ENCODE data around the gene SURF2. TPM values are rescaled to one million over a fixed set of nuclear protein-coding genes. Genes with fewer than 3 reads are reported as not detected.

Gene SURF2
- total and polyA plus RNA-seq, 4 donors: 11.7 to 50.1 (median 27.2) TPM

DNA sequence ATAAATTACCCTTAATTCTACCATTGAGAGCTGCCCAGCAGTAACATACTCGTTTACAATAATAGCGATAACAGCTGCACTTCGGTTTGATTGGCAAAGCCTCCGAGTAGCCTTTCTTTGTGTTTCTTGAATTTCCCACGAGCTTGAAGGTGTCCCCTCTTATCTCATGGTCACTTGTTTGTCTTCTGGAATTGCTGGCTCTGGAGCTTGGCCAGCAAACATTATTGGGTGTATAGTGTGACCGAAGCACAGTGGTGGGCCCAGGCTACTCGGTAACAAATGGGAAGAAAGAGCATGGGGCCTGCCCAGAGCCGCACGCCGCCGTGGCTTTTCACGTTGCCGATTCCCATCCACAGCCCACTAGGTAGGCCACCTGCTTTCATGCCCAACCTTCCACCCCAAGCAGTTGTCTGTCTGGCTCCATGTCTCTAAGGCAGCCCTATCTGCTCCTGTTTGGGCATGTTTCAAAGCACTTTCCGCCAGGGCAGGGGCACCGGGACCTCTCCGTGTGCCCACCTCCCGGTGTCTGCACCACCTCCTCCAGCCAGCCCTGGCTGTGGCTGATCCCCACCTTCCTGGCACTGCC lies 28.5 kb downstream of the SURF2 start:
- no peak overlapping the region for H3K9ac ChIP-seq (ENCODE audit: insufficient read depth in 1 of 2, low read length in 2 of 2)
- no peak overlapping the region for H3K27ac ChIP-seq (ENCODE audit: low read depth in 1 of 2, low read length in 1 of 2)
- no peak overlapping the region for H3K4me3 ChIP-seq
- no peaks in the 10 kb centered on the region for H3K27me3 ChIP-seq (ENCODE audit: control insufficient read depth in 3 of 3, insufficient read depth in 3 of 3, low read length in 2 of 3)
- no peaks in the 10 kb centered on the region for H3K9me3 ChIP-seq (ENCODE audit: control insufficient read depth in 4 of 4, insufficient read depth in 3 of 4, low read length in 3 of 4)
- no peaks in the 10 kb centered on the region for H3K4me1 ChIP-seq (ENCODE audit: control insufficient read depth in 5 of 5, insufficient read depth in 5 of 5, low read length in 5 of 5)
- WGBS, 2 donors: 88% methylated on average over 17 of the region's 17 CpGs
- DNase-seq (no peak), ATAC-seq (ENCODE audit: insufficient read depth, low FRiP score) (no peak)
- H3K36me3 ChIP-seq (ENCODE audit: control insufficient read depth in 4 of 4, insufficient read depth in 4 of 4, low read length in 4 of 4): peaks cover 0 to 2% (median 0%) of the 10 kb centered on the region in 4 donors
- TF ChIP-seq, protein P1, sequence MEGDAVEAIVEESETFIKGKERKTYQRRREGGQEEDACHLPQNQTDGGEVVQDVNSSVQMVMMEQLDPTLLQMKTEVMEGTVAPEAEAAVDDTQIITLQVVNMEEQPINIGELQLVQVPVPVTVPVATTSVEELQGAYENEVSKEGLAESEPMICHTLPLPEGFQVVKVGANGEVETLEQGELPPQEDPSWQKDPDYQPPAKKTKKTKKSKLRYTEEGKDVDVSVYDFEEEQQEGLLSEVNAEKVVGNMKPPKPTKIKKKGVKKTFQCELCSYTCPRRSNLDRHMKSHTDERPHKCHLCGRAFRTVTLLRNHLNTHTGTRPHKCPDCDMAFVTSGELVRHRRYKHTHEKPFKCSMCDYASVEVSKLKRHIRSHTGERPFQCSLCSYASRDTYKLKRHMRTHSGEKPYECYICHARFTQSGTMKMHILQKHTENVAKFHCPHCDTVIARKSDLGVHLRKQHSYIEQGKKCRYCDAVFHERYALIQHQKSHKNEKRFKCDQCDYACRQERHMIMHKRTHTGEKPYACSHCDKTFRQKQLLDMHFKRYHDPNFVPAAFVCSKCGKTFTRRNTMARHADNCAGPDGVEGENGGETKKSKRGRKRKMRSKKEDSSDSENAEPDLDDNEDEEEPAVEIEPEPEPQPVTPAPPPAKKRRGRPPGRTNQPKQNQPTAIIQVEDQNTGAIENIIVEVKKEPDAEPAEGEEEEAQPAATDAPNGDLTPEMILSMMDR (IDR thresholded peaks at IDR 0.05; ENCODE audit: control extremely low read depth, extremely low read depth): no peak

DNA sequence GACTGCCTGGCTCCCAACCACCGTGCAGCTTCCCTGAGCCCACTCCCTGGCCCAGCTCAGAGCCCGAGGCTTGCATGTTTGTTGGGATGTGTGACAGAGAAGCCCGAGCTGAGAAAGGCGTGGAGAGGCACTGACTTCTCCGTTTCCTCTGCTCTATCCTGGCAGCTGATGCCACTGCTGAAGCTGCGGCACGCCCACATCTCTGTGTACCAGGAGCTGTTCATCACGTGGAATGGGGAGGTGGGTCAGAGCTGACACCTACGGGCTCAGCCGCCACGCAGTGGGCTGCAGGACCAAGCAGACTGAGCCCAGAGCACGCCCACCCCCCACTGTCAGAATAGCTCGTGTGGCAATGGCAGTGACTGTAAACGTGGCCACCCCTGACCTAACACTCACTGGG lies 29.1 kb downstream of the SURF2 start:
- Histone ChIP-seq H3K27me3 (ENCODE audit: control insufficient read depth in 3 of 3, insufficient read depth in 3 of 3, low read length in 2 of 3) (no peaks in the 10 kb centered on the region), H3K27ac (ENCODE audit: low read depth in 1 of 2, low read length in 1 of 2) (no peak overlapping the region), H3K9me3 (ENCODE audit: control insufficient read depth in 4 of 4, insufficient read depth in 3 of 4, low read length in 3 of 4) (no peaks in the 10 kb centered on the region), H3K36me3 (ENCODE audit: control insufficient read depth in 4 of 4, insufficient read depth in 4 of 4, low read length in 4 of 4) (peaks cover 0 to 2% (median 0%) of the 10 kb centered on the region in 4 donors), H3K4me1 (ENCODE audit: control insufficient read depth in 5 of 5, insufficient read depth in 5 of 5, low read length in 5 of 5) (no peaks in the 10 kb centered on the region), H3K4me3 (no peak overlapping the region), H3K9ac (ENCODE audit: insufficient read depth in 1 of 2, low read length in 2 of 2) (no peak overlapping the region)
- TF ChIP-seq, protein P1 (IDR thresholded peaks at IDR 0.05; ENCODE audit: control extremely low read depth, extremely low read depth): no peak
- 89 to 96% methylated on average over 13 to 14 of the region's 14 CpGs for WGBS, 2 donors
- DNase-seq (no peak), ATAC-seq (ENCODE audit: insufficient read depth, low FRiP score) (no peak)

DNA sequence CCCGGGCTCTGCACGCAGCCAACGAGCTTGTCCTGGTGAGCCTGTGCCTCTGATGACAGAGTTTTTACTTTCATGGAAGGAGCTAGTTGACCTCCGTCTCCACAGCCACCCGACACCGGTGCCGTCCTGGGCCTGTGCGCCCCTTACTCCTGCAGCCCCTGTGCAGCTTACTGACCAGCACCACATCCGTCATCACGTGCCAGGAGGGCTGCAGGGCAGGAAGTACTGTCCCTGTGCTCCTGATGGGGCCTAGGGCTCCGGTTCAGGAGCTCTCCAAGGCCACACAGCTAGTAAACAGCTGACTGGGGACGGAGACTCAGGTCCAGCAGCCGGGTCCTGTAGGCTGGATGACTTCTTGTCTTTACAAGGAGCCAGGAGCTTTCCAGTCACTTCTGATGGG lies 30.0 kb downstream of the SURF2 start:
- no peaks in the 10 kb centered on the region for H3K4me1 ChIP-seq (ENCODE audit: control insufficient read depth in 5 of 5, insufficient read depth in 5 of 5, low read length in 5 of 5)
- H3K4me3 ChIP-seq: no peak overlapping the region
- H3K9me3 ChIP-seq (ENCODE audit: control insufficient read depth in 4 of 4, insufficient read depth in 3 of 4, low read length in 3 of 4): no peaks in the 10 kb centered on the region
- H3K27ac ChIP-seq (ENCODE audit: low read depth in 1 of 2, low read length in 1 of 2): no peak overlapping the region
- no peak for DNase-seq
- H3K9ac ChIP-seq (ENCODE audit: insufficient read depth in 1 of 2, low read length in 2 of 2): no peak overlapping the region
- 83 to 87% methylated on average over 13 of the region's 13 CpGs for WGBS, 2 donors
- H3K36me3 ChIP-seq (ENCODE audit: control insufficient read depth in 4 of 4, insufficient read depth in 4 of 4, low read length in 4 of 4): peaks cover 0 to 2% (median 0%) of the 10 kb centered on the region in 4 donors
- ATAC-seq (ENCODE audit: insufficient read depth, low FRiP score): no peak
- TF ChIP-seq, protein P1 (IDR thresholded peaks at IDR 0.05; ENCODE audit: control extremely low read depth, extremely low read depth): no peak
- no peaks in the 10 kb centered on the region for H3K27me3 ChIP-seq (ENCODE audit: control insufficient read depth in 3 of 3, insufficient read depth in 3 of 3, low read length in 2 of 3)

DNA sequence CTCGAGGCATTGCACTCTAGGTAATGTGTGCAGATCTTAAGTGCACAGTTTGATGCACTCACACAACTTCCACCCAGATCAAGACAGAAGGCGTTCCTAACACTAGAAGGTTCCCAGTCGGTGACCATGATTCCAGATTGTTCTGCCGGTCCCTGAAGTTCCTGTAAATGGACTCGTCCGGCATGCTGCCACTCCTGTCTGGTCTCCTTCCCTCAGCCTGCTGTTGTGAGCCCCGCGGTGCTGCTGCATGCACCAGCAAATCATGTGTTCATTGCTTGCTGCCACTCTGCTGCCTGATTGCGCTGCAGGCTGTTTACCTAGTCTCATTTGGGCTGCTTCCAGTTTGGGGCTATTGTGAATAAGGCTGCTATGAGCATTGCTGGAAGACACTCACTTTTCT lies 31.3 kb downstream of the SURF2 start:
- Histone ChIP-seq H3K4me3 (no peak overlapping the region), H3K27me3 (ENCODE audit: control insufficient read depth in 3 of 3, insufficient read depth in 3 of 3, low read length in 2 of 3) (no peaks in the 10 kb centered on the region), H3K9me3 (ENCODE audit: control insufficient read depth in 4 of 4, insufficient read depth in 3 of 4, low read length in 3 of 4) (no peaks in the 10 kb centered on the region), H3K27ac (ENCODE audit: low read depth in 1 of 2, low read length in 1 of 2) (no peak overlapping the region), H3K4me1 (ENCODE audit: control insufficient read depth in 5 of 5, insufficient read depth in 5 of 5, low read length in 5 of 5) (no peaks in the 10 kb centered on the region), H3K9ac (ENCODE audit: insufficient read depth in 1 of 2, low read length in 2 of 2) (no peak overlapping the region), H3K36me3 (ENCODE audit: control insufficient read depth in 4 of 4, insufficient read depth in 4 of 4, low read length in 4 of 4) (no peaks in the 10 kb centered on the region)
- no peak for DNase-seq
- no peak for ATAC-seq (ENCODE audit: insufficient read depth, low FRiP score)
- TF ChIP-seq, protein P1 (IDR thresholded peaks at IDR 0.05; ENCODE audit: control extremely low read depth, extremely low read depth): no peak
- WGBS, 2 donors: 81 to 89% methylated on average over 9 of the region's 9 CpGs

Measured in lung (tissue), 12 donors.